Measurements from ENCODE around the gene NF1.

DNA sequence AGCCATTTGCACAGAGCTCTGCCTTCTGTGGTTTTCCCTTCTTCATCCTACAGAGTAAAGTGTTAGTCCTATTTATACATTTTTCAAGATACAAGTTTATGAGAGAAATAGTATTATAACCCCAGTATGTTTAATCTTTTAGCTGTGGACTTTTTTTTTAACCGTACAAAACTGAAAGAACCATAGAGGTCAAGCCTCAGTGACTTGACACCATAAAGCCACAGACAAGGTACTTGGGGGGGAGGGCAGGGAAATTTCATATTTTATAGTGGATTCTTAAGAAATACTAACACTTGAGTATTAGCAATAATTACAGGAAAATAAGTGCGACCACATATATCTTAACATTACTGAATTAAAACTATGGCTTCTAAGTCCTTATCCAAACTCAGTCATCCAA lies 279.7 kb downstream of the NF1 start:
- TF ChIP-seq, protein P1, sequence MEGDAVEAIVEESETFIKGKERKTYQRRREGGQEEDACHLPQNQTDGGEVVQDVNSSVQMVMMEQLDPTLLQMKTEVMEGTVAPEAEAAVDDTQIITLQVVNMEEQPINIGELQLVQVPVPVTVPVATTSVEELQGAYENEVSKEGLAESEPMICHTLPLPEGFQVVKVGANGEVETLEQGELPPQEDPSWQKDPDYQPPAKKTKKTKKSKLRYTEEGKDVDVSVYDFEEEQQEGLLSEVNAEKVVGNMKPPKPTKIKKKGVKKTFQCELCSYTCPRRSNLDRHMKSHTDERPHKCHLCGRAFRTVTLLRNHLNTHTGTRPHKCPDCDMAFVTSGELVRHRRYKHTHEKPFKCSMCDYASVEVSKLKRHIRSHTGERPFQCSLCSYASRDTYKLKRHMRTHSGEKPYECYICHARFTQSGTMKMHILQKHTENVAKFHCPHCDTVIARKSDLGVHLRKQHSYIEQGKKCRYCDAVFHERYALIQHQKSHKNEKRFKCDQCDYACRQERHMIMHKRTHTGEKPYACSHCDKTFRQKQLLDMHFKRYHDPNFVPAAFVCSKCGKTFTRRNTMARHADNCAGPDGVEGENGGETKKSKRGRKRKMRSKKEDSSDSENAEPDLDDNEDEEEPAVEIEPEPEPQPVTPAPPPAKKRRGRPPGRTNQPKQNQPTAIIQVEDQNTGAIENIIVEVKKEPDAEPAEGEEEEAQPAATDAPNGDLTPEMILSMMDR (IDR thresholded peaks at IDR 0.05) = no peak
- TF ChIP-seq POLR2A (IDR thresholded peaks at IDR 0.05) = no peak
- no peak for TF ChIP-seq EP300 (IDR thresholded peaks at IDR 0.05)

All from tibial nerve (tissue), 4 donors.